ENCODE results near the gene ARHGAP44. TPM values are rescaled to one million over a fixed set of nuclear protein-coding genes. Genes with fewer than 3 reads are reported as not detected.

ARHGAP44 gene
- total and polyA plus RNA-seq, 2 of the 4 experiments (the other 2 are of a cell fraction): 0.54 to 1.0 TPM

GRCh38 chr17:12744786-12745185 is 44.5 kb upstream of the ARHGAP44 start:
- H3K56ac ChIP-seq (ENCODE audit: extremely low read depth, insufficient read depth, low read length): no peak overlapping the region
- no TSS peak for BruUV-seq (replicated peaks)
- no peaks in the 10 kb centered on the region for H4K20me1 ChIP-seq (ENCODE audit: insufficient read depth, low read length)
- no peak overlapping the region for H3K23ac ChIP-seq (ENCODE audit: low read depth, low read length)
- TF ChIP-seq MAFK (IDR thresholded peaks at IDR 0.05; ENCODE audit: low read depth, low read length): no peak
- no peak for TF ChIP-seq USF2 (IDR thresholded peaks at IDR 0.05; ENCODE audit: low read depth, low read length)
- no peak for TF ChIP-seq FOS (IDR thresholded peaks at IDR 0.05; ENCODE audit: low read depth, low read length)
- no peak for TF ChIP-seq BHLHE40 (IDR thresholded peaks at IDR 0.05; ENCODE audit: low read depth, low read length)
- TF ChIP-seq MAZ (IDR thresholded peaks at IDR 0.05; ENCODE audit: borderline replicate concordance, low read depth, low read length): no peak
- TF ChIP-seq RAD21 (IDR thresholded peaks at IDR 0.05; ENCODE audit: low read length): no peak
- no peak for TF ChIP-seq POLR2A (IDR thresholded peaks at IDR 0.05; ENCODE audit: low read depth, low read length)
- TF ChIP-seq NFE2L2 (IDR thresholded peaks at IDR 0.05; ENCODE audit: low read depth, low read length): no peak
- no peak for TF ChIP-seq RFX5 (IDR thresholded peaks at IDR 0.05; ENCODE audit: low read depth, low read length)
- TF ChIP-seq MXI1 (IDR thresholded peaks at IDR 0.05; ENCODE audit: borderline replicate concordance, low read depth, low read length): no peak
- no peak for TF ChIP-seq CEBPB (IDR thresholded peaks at IDR 0.05; ENCODE audit: low read depth, low read length)
- TF ChIP-seq SMC3 (IDR thresholded peaks at IDR 0.05; ENCODE audit: low read depth, low read length): no peak
- no peak for TF ChIP-seq CTCF (conservative IDR thresholded peaks at IDR 0.05; ENCODE audit: low read depth, low read length)
- no peak for TF ChIP-seq RCOR1 (IDR thresholded peaks at IDR 0.05; ENCODE audit: insufficient replicate concordance, low read length)
- no peak for TF ChIP-seq ELK1 (IDR thresholded peaks at IDR 0.05; ENCODE audit: borderline replicate concordance, low read depth, low read length)
- no peak for TF ChIP-seq CHD1 (IDR thresholded peaks at IDR 0.05; ENCODE audit: low read depth, low read length)
- no peak overlapping the region for H2BK15ac ChIP-seq (ENCODE audit: low read depth, low read length)
- ATAC-seq (ENCODE audit: low read depth) (no peak), DNase-seq (no peak)
- no peak overlapping the region for H3K4me3 ChIP-seq (ENCODE audit: insufficient read depth, low read depth, low read length)
- intact Hi-C loops (cut with micrococcal nuclease): loop anchor here (5.0 kb wide), 1 partner anchor 502 kb away; no protein-coding TSS in a partner anchor
- H3K14ac ChIP-seq (replicated peaks; ENCODE audit: low read depth, low read length): no peak overlapping the region
- H2BK5ac ChIP-seq (ENCODE audit: low read depth, low read length, poor library complexity, severe bottlenecking): no peak overlapping the region
- H2AFZ ChIP-seq (replicated peaks; ENCODE audit: low read length, poor library complexity): no peak overlapping the region
- no CpG with 5 or more reads among the region's 1 CpG for WGBS, 2 experiments (ENCODE audit: extremely low coverage in 2 of 2, insufficient read length in 1 of 2)
- no peak overlapping the region for H3K4me2 ChIP-seq (ENCODE audit: low read depth, low read length)
- in situ Hi-C loops (cut with MboI; ENCODE audit: low sequenced_read_pairs): loop anchor here (5.0 kb wide), 1 partner anchor 562 kb away; no protein-coding TSS in a partner anchor
- H4K91ac ChIP-seq (ENCODE audit: insufficient read depth, low read depth, low read length): no peak overlapping the region
- ChIA-PET CTCF (no interaction called here), POLR2A (ENCODE audit: unreplicated experiment) (no interaction called here)
- H3K18ac ChIP-seq (ENCODE audit: low read depth, low read length): no peak overlapping the region
- H2BK20ac ChIP-seq (ENCODE audit: low read depth, low read length): no peak overlapping the region
- H3K4ac ChIP-seq (ENCODE audit: low read depth, low read length): no peak overlapping the region
- H2AK9ac ChIP-seq (replicated peaks; ENCODE audit: low read depth, low read length, poor library complexity): no peak overlapping the region
- no peaks in the 10 kb centered on the region for H3K9me3 ChIP-seq (ENCODE audit: control insufficient read depth, insufficient read depth, low read length)
- H2AK5ac ChIP-seq (ENCODE audit: low read depth, low read length): no peak overlapping the region
- H3K9me1 ChIP-seq (ENCODE audit: insufficient read depth, low read length): peaks cover 8% of the 10 kb centered on the region
- peaks cover 0 to 7% of the 10 kb centered on the region in 2 experiments; a peak in 1 of 4 replicates for H3K79me1 ChIP-seq (ENCODE audit: low read depth in 1 of 2, low read length in 2 of 2)
- H4K8ac ChIP-seq (ENCODE audit: low read depth in 2 of 2, low read length in 2 of 2): no peak overlapping the region
- peaks cover 12% of the 10 kb centered on the region for H3K36me3 ChIP-seq (ENCODE audit: control insufficient read depth, insufficient read depth, low read length)
- no peak overlapping the region for H3K27ac ChIP-seq (ENCODE audit: insufficient read depth, low read length)
- H3K4me1 ChIP-seq (ENCODE audit: control insufficient read depth, insufficient read depth, low read length): peaks cover 11% of the 10 kb centered on the region
- H4K5ac ChIP-seq (ENCODE audit: low read depth, low read length): no peak overlapping the region
- H3K9ac ChIP-seq (ENCODE audit: low read depth, low read length): no peak overlapping the region
- H3K27me3 ChIP-seq (ENCODE audit: control insufficient read depth, insufficient read depth, low read length): no peaks in the 10 kb centered on the region
- dilution Hi-C loops (cut with HindIII; ENCODE audit: low sequenced_read_pairs, unreplicated experiment): no loop called here
- no peak overlapping the region for H2BK120ac ChIP-seq (ENCODE audit: low read depth, low read length)

Measured in IMR-90 (cell line).